WTC11 (cell line): ENCODE data around the gene ZBTB16.

Experiments used
- NR1H2 ChIP-seq: sonication (generic); formaldehyde crosslinking; IDR thresholded peaks from 2 replicates; pipeline ENCODE4 v1.9.0; 2021; ENCODE audit warnings: mild to moderate bottlenecking, moderate library complexity, missing genetic modification reagents
- SP1 ChIP-seq: sonication (generic); formaldehyde crosslinking; conservative IDR thresholded peaks from 2 replicates; pipeline ENCODE4 v1.8.1; 2022; ENCODE audit warnings: missing genetic modification reagents
- TCF7 ChIP-seq: sonication (generic); formaldehyde crosslinking; IDR thresholded peaks from 2 replicates; pipeline ENCODE4 v1.8.0; 2022; ENCODE audit warnings: mild to moderate bottlenecking, low read depth, missing genetic modification reagents, moderate library complexity
- TEAD4 ChIP-seq: sonication (generic); formaldehyde crosslinking; IDR thresholded peaks from 2 replicates; pipeline ENCODE4 v1.8.0; 2022; ENCODE audit warnings: mild to moderate bottlenecking, missing genetic modification reagents
- ZNF232 ChIP-seq: sonication (generic); formaldehyde crosslinking; IDR thresholded peaks from 2 replicates; pipeline ENCODE4 v1.8.0; 2022; ENCODE audit warnings: mild to moderate bottlenecking, missing genetic modification reagents
- TF ChIP-seq, protein P1 (sequence below): fragments of 200-600 bp; IDR thresholded peaks from 2 replicates; pipeline ENCODE4 v1.8.0; 2022; ENCODE audit warnings: antibody characterized with exemption
- TF ChIP-seq, protein P2 (sequence below): sonication (generic); formaldehyde crosslinking; IDR thresholded peaks from 2 replicates; pipeline ENCODE4 v1.8.1; 2022; ENCODE audit warnings: missing genetic modification reagents, borderline replicate concordance
- TF ChIP-seq, protein P3 (sequence below): sonication (generic); formaldehyde crosslinking; IDR thresholded peaks from 2 replicates; pipeline ENCODE4 v1.8.0; 2023; ENCODE audit warnings: mild to moderate bottlenecking, missing genetic modification reagents
- TF ChIP-seq, protein P4 (sequence below): fragments of 250-450 bp; sonication (Bioruptor Pico); IDR thresholded peaks from 2 replicates; pipeline ENCODE4 v1.9.0; 2021; ENCODE audit warnings: mild to moderate bottlenecking
- TF ChIP-seq, protein P5 (sequence below): sonication (generic); formaldehyde crosslinking; conservative IDR thresholded peaks from 2 replicates; pipeline ENCODE4 v1.8.1; 2022; ENCODE audit warnings: mild to moderate bottlenecking, missing genetic modification reagents
- TF ChIP-seq, protein P6 (sequence below): sonication (generic); formaldehyde crosslinking; IDR thresholded peaks from 2 replicates; pipeline ENCODE4 v1.8.1; 2023; ENCODE audit warnings: mild to moderate bottlenecking, missing genetic modification reagents
- TF ChIP-seq, protein P7 (sequence below): sonication (generic); formaldehyde crosslinking; IDR thresholded peaks from 2 replicates; pipeline ENCODE4 v1.8.0; 2022; ENCODE audit warnings: mild to moderate bottlenecking, missing genetic modification reagents
- TF ChIP-seq, protein P8 (sequence below): fragments of 250-450 bp; sonication (Bioruptor Pico); IDR thresholded peaks from 2 replicates; pipeline ENCODE4 v2.1.2; 2022; ENCODE audit warnings: mild to moderate bottlenecking, moderate library complexity
- TF ChIP-seq, protein P9 (sequence below): sonication (generic); formaldehyde crosslinking; IDR thresholded peaks from 2 replicates; pipeline ENCODE4 v1.8.0; 2022; ENCODE audit warnings: mild to moderate bottlenecking, missing genetic modification reagents

DNA sequence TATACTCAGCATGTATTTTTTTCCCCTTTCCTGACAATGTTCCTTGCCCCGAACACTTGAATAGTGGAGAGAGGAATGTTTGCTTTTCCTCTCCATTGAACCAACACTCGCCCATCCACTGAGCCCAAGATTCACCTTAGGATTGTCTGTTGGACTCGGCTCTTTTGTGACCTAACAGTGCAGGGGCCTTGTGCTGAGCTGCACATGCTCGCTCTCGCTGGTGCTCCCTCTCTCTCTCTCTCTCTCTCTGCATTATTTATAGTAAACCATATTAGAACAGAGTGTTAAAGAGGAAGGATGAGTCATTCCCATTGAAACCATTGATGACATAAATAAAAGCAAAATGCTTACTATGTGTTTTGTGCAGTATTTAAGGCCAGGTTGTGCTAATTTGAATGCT, 20.7 kb downstream of the ZBTB16 start:
- TF ChIP-seq, protein P1, sequence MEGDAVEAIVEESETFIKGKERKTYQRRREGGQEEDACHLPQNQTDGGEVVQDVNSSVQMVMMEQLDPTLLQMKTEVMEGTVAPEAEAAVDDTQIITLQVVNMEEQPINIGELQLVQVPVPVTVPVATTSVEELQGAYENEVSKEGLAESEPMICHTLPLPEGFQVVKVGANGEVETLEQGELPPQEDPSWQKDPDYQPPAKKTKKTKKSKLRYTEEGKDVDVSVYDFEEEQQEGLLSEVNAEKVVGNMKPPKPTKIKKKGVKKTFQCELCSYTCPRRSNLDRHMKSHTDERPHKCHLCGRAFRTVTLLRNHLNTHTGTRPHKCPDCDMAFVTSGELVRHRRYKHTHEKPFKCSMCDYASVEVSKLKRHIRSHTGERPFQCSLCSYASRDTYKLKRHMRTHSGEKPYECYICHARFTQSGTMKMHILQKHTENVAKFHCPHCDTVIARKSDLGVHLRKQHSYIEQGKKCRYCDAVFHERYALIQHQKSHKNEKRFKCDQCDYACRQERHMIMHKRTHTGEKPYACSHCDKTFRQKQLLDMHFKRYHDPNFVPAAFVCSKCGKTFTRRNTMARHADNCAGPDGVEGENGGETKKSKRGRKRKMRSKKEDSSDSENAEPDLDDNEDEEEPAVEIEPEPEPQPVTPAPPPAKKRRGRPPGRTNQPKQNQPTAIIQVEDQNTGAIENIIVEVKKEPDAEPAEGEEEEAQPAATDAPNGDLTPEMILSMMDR = no peak
- TF ChIP-seq, protein P2, sequence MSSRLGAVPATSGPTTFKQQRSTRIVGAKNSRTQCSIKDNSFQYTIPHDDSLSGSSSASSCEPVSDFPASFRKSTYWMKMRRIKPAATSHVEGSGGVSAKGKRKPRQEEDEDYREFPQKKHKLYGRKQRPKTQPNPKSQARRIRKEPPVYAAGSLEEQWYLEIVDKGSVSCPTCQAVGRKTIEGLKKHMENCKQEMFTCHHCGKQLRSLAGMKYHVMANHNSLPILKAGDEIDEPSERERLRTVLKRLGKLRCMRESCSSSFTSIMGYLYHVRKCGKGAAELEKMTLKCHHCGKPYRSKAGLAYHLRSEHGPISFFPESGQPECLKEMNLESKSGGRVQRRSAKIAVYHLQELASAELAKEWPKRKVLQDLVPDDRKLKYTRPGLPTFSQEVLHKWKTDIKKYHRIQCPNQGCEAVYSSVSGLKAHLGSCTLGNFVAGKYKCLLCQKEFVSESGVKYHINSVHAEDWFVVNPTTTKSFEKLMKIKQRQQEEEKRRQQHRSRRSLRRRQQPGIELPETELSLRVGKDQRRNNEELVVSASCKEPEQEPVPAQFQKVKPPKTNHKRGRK (CRISPR knock-in tag) = no peak
- TF ChIP-seq TCF7 (CRISPR knock-in tag) = no peak
- TF ChIP-seq, protein P3, sequence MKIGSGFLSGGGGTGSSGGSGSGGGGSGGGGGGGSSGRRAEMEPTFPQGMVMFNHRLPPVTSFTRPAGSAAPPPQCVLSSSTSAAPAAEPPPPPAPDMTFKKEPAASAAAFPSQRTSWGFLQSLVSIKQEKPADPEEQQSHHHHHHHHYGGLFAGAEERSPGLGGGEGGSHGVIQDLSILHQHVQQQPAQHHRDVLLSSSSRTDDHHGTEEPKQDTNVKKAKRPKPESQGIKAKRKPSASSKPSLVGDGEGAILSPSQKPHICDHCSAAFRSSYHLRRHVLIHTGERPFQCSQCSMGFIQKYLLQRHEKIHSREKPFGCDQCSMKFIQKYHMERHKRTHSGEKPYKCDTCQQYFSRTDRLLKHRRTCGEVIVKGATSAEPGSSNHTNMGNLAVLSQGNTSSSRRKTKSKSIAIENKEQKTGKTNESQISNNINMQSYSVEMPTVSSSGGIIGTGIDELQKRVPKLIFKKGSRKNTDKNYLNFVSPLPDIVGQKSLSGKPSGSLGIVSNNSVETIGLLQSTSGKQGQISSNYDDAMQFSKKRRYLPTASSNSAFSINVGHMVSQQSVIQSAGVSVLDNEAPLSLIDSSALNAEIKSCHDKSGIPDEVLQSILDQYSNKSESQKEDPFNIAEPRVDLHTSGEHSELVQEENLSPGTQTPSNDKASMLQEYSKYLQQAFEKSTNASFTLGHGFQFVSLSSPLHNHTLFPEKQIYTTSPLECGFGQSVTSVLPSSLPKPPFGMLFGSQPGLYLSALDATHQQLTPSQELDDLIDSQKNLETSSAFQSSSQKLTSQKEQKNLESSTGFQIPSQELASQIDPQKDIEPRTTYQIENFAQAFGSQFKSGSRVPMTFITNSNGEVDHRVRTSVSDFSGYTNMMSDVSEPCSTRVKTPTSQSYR (CRISPR knock-in tag) = no peak
- TF ChIP-seq, protein P4, sequence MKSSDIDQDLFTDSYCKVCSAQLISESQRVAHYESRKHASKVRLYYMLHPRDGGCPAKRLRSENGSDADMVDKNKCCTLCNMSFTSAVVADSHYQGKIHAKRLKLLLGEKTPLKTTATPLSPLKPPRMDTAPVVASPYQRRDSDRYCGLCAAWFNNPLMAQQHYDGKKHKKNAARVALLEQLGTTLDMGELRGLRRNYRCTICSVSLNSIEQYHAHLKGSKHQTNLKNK (CRISPR knock-in tag) = no peak
- no peak for TF ChIP-seq SP1 (CRISPR knock-in tag)
- TF ChIP-seq, protein P5, sequence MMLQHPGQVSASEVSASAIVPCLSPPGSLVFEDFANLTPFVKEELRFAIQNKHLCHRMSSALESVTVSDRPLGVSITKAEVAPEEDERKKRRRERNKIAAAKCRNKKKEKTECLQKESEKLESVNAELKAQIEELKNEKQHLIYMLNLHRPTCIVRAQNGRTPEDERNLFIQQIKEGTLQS (CRISPR knock-in tag) = no peak
- no peak for TF ChIP-seq ZNF232 (CRISPR knock-in tag)
- TF ChIP-seq, protein P6, sequence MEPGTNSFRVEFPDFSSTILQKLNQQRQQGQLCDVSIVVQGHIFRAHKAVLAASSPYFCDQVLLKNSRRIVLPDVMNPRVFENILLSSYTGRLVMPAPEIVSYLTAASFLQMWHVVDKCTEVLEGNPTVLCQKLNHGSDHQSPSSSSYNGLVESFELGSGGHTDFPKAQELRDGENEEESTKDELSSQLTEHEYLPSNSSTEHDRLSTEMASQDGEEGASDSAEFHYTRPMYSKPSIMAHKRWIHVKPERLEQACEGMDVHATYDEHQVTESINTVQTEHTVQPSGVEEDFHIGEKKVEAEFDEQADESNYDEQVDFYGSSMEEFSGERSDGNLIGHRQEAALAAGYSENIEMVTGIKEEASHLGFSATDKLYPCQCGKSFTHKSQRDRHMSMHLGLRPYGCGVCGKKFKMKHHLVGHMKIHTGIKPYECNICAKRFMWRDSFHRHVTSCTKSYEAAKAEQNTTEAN = no peak
- TF ChIP-seq, protein P7, sequence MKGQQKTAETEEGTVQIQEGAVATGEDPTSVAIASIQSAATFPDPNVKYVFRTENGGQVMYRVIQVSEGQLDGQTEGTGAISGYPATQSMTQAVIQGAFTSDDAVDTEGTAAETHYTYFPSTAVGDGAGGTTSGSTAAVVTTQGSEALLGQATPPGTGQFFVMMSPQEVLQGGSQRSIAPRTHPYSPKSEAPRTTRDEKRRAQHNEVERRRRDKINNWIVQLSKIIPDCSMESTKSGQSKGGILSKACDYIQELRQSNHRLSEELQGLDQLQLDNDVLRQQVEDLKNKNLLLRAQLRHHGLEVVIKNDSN (CRISPR knock-in tag) = no peak
- TF ChIP-seq, protein P8, sequence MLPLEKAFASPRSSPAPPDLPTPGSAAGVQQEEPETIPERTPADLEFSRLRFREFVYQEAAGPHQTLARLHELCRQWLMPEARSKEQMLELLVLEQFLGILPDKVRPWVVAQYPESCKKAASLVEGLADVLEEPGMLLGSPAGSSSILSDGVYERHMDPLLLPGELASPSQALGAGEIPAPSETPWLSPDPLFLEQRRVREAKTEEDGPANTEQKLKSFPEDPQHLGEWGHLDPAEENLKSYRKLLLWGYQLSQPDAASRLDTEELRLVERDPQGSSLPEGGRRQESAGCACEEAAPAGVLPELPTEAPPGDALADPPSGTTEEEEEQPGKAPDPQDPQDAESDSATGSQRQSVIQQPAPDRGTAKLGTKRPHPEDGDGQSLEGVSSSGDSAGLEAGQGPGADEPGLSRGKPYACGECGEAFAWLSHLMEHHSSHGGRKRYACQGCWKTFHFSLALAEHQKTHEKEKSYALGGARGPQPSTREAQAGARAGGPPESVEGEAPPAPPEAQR = no peak
- no peak for TF ChIP-seq NR1H2 (CRISPR knock-in tag)
- no peak for TF ChIP-seq TEAD4
- TF ChIP-seq, protein P9, sequence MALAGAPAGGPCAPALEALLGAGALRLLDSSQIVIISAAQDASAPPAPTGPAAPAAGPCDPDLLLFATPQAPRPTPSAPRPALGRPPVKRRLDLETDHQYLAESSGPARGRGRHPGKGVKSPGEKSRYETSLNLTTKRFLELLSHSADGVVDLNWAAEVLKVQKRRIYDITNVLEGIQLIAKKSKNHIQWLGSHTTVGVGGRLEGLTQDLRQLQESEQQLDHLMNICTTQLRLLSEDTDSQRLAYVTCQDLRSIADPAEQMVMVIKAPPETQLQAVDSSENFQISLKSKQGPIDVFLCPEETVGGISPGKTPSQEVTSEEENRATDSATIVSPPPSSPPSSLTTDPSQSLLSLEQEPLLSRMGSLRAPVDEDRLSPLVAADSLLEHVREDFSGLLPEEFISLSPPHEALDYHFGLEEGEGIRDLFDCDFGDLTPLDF = no peak
